ENCODE data around the gene TBL3. TPM values are rescaled to one million over a fixed set of nuclear protein-coding genes. Genes with fewer than 3 reads are reported as not detected.

Gene TBL3
- total RNA-seq, 1 donor from 2014 or later, result 25.6 TPM

- H3K27ac ChIP-seq, result peak within 1 kb of the TSS; percentile 81
- peaks cover 33% of the 10 kb centered on the region for H3K36me3 ChIP-seq
- no peaks in the 10 kb centered on the region for H3K9me3 ChIP-seq
- peaks cover 33% of the 10 kb centered on the region for H3K27me3 ChIP-seq (ENCODE audit: low read depth)
- intact Hi-C loops (cut with DNase I), result no loop called here
- no peak for ATAC-seq
- TF ChIP-seq, protein P1, sequence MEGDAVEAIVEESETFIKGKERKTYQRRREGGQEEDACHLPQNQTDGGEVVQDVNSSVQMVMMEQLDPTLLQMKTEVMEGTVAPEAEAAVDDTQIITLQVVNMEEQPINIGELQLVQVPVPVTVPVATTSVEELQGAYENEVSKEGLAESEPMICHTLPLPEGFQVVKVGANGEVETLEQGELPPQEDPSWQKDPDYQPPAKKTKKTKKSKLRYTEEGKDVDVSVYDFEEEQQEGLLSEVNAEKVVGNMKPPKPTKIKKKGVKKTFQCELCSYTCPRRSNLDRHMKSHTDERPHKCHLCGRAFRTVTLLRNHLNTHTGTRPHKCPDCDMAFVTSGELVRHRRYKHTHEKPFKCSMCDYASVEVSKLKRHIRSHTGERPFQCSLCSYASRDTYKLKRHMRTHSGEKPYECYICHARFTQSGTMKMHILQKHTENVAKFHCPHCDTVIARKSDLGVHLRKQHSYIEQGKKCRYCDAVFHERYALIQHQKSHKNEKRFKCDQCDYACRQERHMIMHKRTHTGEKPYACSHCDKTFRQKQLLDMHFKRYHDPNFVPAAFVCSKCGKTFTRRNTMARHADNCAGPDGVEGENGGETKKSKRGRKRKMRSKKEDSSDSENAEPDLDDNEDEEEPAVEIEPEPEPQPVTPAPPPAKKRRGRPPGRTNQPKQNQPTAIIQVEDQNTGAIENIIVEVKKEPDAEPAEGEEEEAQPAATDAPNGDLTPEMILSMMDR (IDR thresholded peaks at IDR 0.05), result no peak
- DNase-seq, result no peak
- peaks cover 30% of the 10 kb centered on the region for H3K4me1 ChIP-seq
- H3K4me3 ChIP-seq, result peak within 1 kb of the TSS; percentile 42
Measured at GRCh38 chr16:1981398-1981836, 9.6 kb downstream of the TBL3 start, which contains the start of gene NOXO1. Gene NOXO1, minus strand, starts transcription at chr16:1981469. Its CDS starts 290 bp downstream, at chr16:1981179.

DNA sequence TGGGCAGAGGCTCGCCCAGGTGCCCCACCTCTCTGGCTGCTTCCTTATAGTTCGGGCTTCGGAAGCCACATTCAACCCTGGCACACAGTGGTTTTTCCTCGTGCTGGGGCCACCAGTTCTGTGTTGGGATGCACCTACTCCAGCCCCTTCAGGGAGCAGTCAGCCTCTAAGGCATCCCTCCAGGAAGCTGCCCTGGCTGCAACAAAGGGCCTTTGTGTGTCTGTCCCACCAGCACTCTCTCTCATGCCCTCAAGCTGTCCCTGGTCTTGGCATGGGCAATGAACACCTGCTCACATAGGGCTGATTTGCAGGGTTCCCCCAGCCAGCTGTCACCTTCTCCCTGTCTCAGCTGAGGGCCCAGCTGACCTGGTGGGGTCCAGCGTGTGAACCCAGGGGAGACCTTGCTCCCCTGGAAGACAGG, 10.2 kb downstream of the TBL3 start:
- no peak overlapping the region for H3K27ac ChIP-seq
- H3K36me3 ChIP-seq, result peaks cover 33% of the 10 kb centered on the region
- DNase-seq (no peak), ATAC-seq (no peak)
- H3K9me3 ChIP-seq, result no peaks in the 10 kb centered on the region
- H3K4me3 ChIP-seq, result no peak overlapping the region
- peaks cover 33% of the 10 kb centered on the region for H3K27me3 ChIP-seq (ENCODE audit: low read depth)
- intact Hi-C loops (cut with DNase I), result no loop called here
- TF ChIP-seq, protein P1 (IDR thresholded peaks at IDR 0.05), result no peak
- peaks cover 30% of the 10 kb centered on the region for H3K4me1 ChIP-seq

DNA sequence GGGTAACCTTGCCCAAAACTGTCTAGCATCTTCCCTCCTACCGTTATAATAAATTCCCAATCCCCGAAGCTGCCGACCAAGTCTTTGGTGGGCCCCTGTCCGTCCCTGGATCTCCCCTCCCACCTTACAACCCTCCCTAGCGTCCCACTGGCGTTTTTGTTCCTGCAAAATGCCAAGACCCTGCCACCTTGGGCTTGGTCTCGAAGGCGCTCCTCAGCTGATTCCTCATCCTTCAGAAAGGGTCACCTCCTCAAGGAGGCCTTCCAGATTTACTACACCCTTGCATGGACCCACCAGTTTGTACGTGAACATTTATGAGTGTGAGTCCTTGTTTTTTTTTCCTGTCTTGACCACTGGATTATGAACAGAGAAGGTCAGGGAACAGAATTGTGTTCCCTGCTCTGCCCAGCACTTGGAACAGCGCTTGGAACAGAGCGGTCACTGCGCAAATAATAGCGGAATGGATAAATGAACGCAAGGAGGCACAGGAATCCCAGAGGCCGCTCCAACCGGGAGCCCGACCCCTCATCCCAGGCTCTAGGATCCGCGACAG, 11.2 kb downstream of the TBL3 start:
- no peak for DNase-seq
- intact Hi-C loops (cut with DNase I), result no loop called here
- Histone ChIP-seq H3K4me3 (peak overlapping the region; percentile 91), H3K4me1 (peaks cover 30% of the 10 kb centered on the region), H3K27ac (peak overlapping the region; percentile 82), H3K9me3 (no peaks in the 10 kb centered on the region), H3K36me3 (peaks cover 26% of the 10 kb centered on the region), H3K27me3 (ENCODE audit: low read depth) (peaks cover 33% of the 10 kb centered on the region)
- TF ChIP-seq, protein P1 (IDR thresholded peaks at IDR 0.05), result no peak
- no peak for ATAC-seq

GRCh38 chr16:1983544-1984346, 11.9 kb downstream of the TBL3 start, which contains the start of gene GFER:
Gene GFER, plus strand, starts transcription at chr16:1984193. Its CDS starts 26 bp downstream, at chr16:1984219.
- H3K4me1 ChIP-seq, result peaks cover 27% of the 10 kb centered on the region
- H3K27me3 ChIP-seq (ENCODE audit: low read depth), result peaks cover 34% of the 10 kb centered on the region
- H3K36me3 ChIP-seq, result peaks cover 23% of the 10 kb centered on the region
- ATAC-seq (peak; percentile 91 to 94), DNase-seq (peak; percentile 93)
- TF ChIP-seq, protein P1 (IDR thresholded peaks at IDR 0.05), result peak; percentile 58
- H3K4me3 ChIP-seq, result peak within 1 kb of the TSS; percentile 91
- intact Hi-C loops (cut with DNase I), result no loop called here
- peak within 1 kb of the TSS; percentile 82 for H3K27ac ChIP-seq
- H3K9me3 ChIP-seq, result no peaks in the 10 kb centered on the region

DNA sequence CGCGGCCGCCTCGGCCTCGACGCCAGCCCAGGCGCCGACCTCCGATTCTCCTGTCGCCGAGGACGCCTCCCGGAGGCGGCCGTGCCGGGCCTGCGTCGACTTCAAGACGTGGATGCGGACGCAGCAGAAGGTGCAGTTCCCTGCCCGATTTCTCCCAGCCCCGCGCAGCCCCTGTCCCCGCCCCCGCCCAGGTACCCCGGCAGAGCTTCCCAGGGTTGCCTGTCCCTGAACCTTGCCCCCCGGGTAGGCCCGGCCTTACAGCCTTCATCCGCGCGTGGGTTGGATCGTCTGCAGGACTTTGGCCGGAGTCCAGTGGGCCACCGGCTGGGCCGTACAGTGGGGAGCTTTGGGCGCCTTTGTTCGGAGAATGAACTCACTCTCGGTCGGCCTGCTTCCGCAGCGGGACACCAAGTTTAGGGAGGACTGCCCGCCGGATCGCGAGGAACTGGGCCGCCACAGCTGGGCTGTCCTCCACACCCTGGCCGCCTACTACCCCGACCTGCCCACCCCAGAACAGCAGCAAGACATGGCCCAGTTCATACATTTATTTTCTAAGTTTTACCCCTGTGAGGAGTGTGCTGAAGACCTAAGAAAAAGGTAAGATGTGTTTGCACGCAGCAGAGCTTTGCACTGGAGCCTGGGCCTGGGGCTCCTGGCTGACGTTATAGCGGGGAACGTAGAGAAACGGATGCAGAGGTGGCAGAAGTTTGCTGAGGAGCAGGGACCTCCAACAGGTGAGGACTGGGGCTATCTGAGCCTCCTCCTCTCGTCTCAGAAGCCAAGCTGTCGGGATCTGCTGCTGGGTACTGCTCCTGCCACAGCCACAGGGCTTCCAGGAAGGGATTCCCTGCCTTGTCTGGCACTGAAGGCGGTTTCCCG, 12.7 kb downstream of the TBL3 start:
- H3K27ac ChIP-seq, result peak overlapping the region; percentile 82
- intact Hi-C loops (cut with DNase I), result no loop called here
- H3K36me3 ChIP-seq, result peaks cover 23% of the 10 kb centered on the region
- ATAC-seq, result peak in 1 of 2 donors; percentile 4
- peaks cover 27% of the 10 kb centered on the region for H3K4me1 ChIP-seq
- peaks cover 34% of the 10 kb centered on the region for H3K27me3 ChIP-seq (ENCODE audit: low read depth)
- DNase-seq, result no peak
- TF ChIP-seq, protein P1 (IDR thresholded peaks at IDR 0.05), result no peak
- H3K4me3 ChIP-seq, result peak overlapping the region; percentile 91
- no peaks in the 10 kb centered on the region for H3K9me3 ChIP-seq

Measured in lower lobe of right lung (tissue), 2 donors.